Caco-2 (cell line): ENCODE data around the gene SELPLG. TPM values are rescaled to one million over a fixed set of nuclear protein-coding genes. Genes with fewer than 3 reads are reported as not detected.

ENCODE experiments used
- BruUV-seq: library from RNA; stranded (reverse); fragments of 400-500 nt; replicated peaks from 2 replicates; lab custom pipeline; 2021; lab: Mats Ljungman, UMichigan
- CTCF ChIA-PET: fragments of 300-600 bp; sonication (Branson Sonifier 250); formaldehyde crosslinking; loops from one replicate; lab custom pipeline; 2022; ENCODE audit warnings: antibody characterized with exemption; lab: Charles Lee
- POLR2A ChIA-PET: fragments of 300-600 bp; sonication (Branson Sonifier 250); formaldehyde crosslinking; loops from one replicate; lab custom pipeline; 2022; ENCODE audit warnings: antibody characterized with exemption; lab: Charles Lee
- DNase-seq, 2 experiments: peaks; one replicate each; pipeline versions ENCODE4 v3.0.0 to v3.0.0-alpha.2; 2020 to 2022
- H3K27me3 ChIP-seq: replicated peaks from 2 replicates; pipeline ENCODE4 v1.6.0; 2011; ENCODE audit warnings: low read length; ENCODE audit not compliant: control insufficient read depth, insufficient read depth
- H3K36me3 ChIP-seq: 2 replicates; pipeline ENCODE4 v1.5.1; 2011; ENCODE audit warnings: low read length; ENCODE audit not compliant: control insufficient read depth, insufficient read depth
- H3K4me1 ChIP-seq: fragments of 250-450 bp; sonication (Bioruptor Pico); 2 replicates; pipeline ENCODE4 v1.5.1; 2020; ENCODE audit warnings: mild to moderate bottlenecking
- H3K4me3 ChIP-seq: 2 replicates; pipeline ENCODE4 v1.5.1; 2011; ENCODE audit warnings: low read depth, mild to moderate bottlenecking, control low read depth, low read length
- H3K9me3 ChIP-seq: fragments of 250-450 bp; sonication (Bioruptor Pico); 2 replicates; pipeline ENCODE4 v1.5.1; 2020; ENCODE audit warnings: mild to moderate bottlenecking, moderate library complexity
- H3K27ac Mint-ChIP-seq: one replicate; pipeline ENCODE4 v1.8.0; 2022; ENCODE audit warnings: mixed read lengths; ENCODE audit not compliant: unreplicated experiment
- H3K27me3 Mint-ChIP-seq: one replicate; pipeline ENCODE4 v1.8.0; 2022; ENCODE audit warnings: mixed read lengths; ENCODE audit not compliant: insufficient read depth, unreplicated experiment
- H3K36me3 Mint-ChIP-seq: one replicate; pipeline ENCODE4 v1.8.0; 2022; ENCODE audit warnings: mild to moderate bottlenecking, mixed read lengths; ENCODE audit not compliant: insufficient read depth, unreplicated experiment
- H3K4me1 Mint-ChIP-seq: one replicate; pipeline ENCODE4 v1.8.0; 2022; ENCODE audit warnings: low read depth, mixed read lengths; ENCODE audit not compliant: unreplicated experiment
- H3K4me3 Mint-ChIP-seq: one replicate; pipeline ENCODE4 v1.8.0; 2022; ENCODE audit warnings: mild to moderate bottlenecking, moderate library complexity, mixed read lengths; ENCODE audit not compliant: unreplicated experiment
- H3K9me3 Mint-ChIP-seq: one replicate; pipeline ENCODE4 v1.8.0; 2022; ENCODE audit warnings: mixed read lengths; ENCODE audit not compliant: unreplicated experiment
- intact Hi-C: fragments of 100-400 bp; cut with micrococcal nuclease; formaldehyde crosslinking; loops from one replicate; pipeline ENCODE4 v1.10.0; 2022; ENCODE audit not compliant: unreplicated experiment
- total RNA-seq: library from RNA; stranded (reverse); gene quantifications from 2 replicates; pipeline ENCODE4 v1.2.3, GENCODE V29; 2022
- TF ChIP-seq, protein P1 (sequence below), 2 experiments: fragments of 200-600 bp in 1 of 2; IDR thresholded peaks; 1 replicate in 1 of 2; 2 replicates in 1 of 2; pipeline versions ENCODE4 v1.5.1 to v1.8.0; 2011 to 2022; ENCODE audit warnings: antibody characterized with exemption in 1 of 2, control low read depth in 1 of 2, inconsistent platforms in 1 of 2, low read depth in 1 of 2, low read length in 1 of 2, mild to moderate bottlenecking in 1 of 2, moderate library complexity in 1 of 2; ENCODE audit not compliant: insufficient read depth in 1 of 2, severe bottlenecking in 1 of 2, unreplicated experiment in 1 of 2

The SELPLG gene
- total RNA-seq, 1 experiment from 2014 or later: 0.23 TPM

DNA sequence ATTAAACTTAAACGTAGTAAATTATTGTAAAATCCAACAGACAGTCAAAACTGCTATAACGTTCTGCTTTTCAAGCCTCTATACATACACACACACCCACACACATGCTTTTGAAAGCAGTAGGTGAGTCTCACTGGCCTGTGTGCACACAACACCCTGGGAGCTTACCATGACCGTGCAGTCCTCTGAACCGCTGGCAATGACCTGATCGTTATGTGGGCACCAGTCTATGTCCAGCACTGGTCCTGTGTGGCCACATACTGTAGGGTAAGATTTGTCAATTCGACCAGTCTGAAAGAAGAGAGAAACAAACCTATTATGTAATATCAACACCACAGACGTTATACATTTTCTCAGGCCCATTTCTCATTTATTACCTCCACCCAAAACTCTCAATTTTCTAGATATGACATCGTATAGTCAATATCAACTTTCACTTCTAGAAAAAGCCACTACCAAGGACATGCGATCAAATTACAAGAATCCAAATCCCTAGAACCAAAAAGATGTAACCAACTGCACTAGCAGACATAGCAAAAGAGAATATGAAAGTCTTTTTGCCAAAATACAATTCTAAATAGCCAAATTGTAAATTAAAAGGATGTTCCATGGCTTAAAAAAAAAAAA lies 44.5 kb upstream of the SELPLG start:
- Mint-ChIP-seq H3K4me3 (no peak overlapping the region), H3K9me3 (no peaks in the 10 kb centered on the region), H3K4me1 (peaks cover 28% of the 10 kb centered on the region), H3K27me3 (no peaks in the 10 kb centered on the region), H3K27ac (no peak overlapping the region), H3K36me3 (peaks cover 56% of the 10 kb centered on the region)
- Histone ChIP-seq H3K4me3 (no peak overlapping the region), H3K27me3 (no peaks in the 10 kb centered on the region), H3K9me3 (no peaks in the 10 kb centered on the region), H3K4me1 (peaks cover 6% of the 10 kb centered on the region), H3K36me3 (no peaks in the 10 kb centered on the region; the same call in 1 of the 2 replicates)
- no TSS peak for BruUV-seq
- ChIA-PET CTCF (no interaction called here), POLR2A (no interaction called here)
- TF ChIP-seq, protein P1, sequence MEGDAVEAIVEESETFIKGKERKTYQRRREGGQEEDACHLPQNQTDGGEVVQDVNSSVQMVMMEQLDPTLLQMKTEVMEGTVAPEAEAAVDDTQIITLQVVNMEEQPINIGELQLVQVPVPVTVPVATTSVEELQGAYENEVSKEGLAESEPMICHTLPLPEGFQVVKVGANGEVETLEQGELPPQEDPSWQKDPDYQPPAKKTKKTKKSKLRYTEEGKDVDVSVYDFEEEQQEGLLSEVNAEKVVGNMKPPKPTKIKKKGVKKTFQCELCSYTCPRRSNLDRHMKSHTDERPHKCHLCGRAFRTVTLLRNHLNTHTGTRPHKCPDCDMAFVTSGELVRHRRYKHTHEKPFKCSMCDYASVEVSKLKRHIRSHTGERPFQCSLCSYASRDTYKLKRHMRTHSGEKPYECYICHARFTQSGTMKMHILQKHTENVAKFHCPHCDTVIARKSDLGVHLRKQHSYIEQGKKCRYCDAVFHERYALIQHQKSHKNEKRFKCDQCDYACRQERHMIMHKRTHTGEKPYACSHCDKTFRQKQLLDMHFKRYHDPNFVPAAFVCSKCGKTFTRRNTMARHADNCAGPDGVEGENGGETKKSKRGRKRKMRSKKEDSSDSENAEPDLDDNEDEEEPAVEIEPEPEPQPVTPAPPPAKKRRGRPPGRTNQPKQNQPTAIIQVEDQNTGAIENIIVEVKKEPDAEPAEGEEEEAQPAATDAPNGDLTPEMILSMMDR (IDR thresholded peaks at IDR 0.05; ENCODE audit: insufficient read depth in 1 of 2, low read depth in 1 of 2, low read length in 1 of 2, severe bottlenecking in 1 of 2, unreplicated experiment in 1 of 2): no peak
- intact Hi-C loops: no loop called here
- no peak for DNase-seq

DNA sequence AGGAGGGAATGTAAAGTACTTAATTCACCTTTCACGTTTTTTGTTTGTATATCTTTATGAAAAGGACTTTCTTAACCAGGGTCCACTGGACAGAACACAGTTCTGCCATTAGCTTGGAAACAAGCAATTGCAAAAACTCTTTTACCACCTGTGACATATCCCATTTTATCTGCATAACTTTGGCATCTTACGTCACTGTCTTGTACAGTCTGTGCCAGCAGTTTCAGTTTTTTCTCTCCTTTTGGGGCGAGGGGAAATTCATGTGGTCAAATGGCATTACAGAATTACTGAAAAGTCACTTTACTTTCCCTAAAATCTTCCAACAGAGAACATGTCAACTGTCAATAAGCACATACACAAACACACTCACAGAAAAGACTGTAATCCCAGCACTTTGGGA lies 43.7 kb upstream of the SELPLG start:
- intact Hi-C loops: no loop called here
- TF ChIP-seq, protein P1 (IDR thresholded peaks at IDR 0.05; ENCODE audit: insufficient read depth in 1 of 2, low read depth in 1 of 2, low read length in 1 of 2, severe bottlenecking in 1 of 2, unreplicated experiment in 1 of 2): no peak
- Mint-ChIP-seq H3K9me3 (no peaks in the 10 kb centered on the region), H3K27me3 (no peaks in the 10 kb centered on the region), H3K27ac (no peak overlapping the region), H3K36me3 (peaks cover 60% of the 10 kb centered on the region), H3K4me3 (no peak overlapping the region), H3K4me1 (peaks cover 24% of the 10 kb centered on the region)
- Histone ChIP-seq H3K9me3 (no peaks in the 10 kb centered on the region), H3K4me1 (peaks cover 6% of the 10 kb centered on the region; the same call in 1 of the 2 replicates), H3K4me3 (no peak overlapping the region), H3K27me3 (no peaks in the 10 kb centered on the region), H3K36me3 (no peaks in the 10 kb centered on the region; the same call in 1 of the 2 replicates)
- no peak for DNase-seq
- CTCF ChIA-PET: no interaction called here
- POLR2A ChIA-PET: no interaction called here
- no TSS peak for BruUV-seq

- TF ChIP-seq, protein P1 (IDR thresholded peaks at IDR 0.05; ENCODE audit: insufficient read depth in 1 of 2, low read depth in 1 of 2, low read length in 1 of 2, severe bottlenecking in 1 of 2, unreplicated experiment in 1 of 2): no peak
- H3K4me3 ChIP-seq: no peak overlapping the region
- BruUV-seq: TSS peak; percentile 9
- peaks cover 66% of the 10 kb centered on the region for H3K36me3 Mint-ChIP-seq
- ChIA-PET POLR2A (no interaction called here), CTCF (interaction anchor here (0.7 kb wide), 1 partner anchor 454 kb away, joined by 4 read pairs; no protein-coding TSS in a partner anchor)
- no peaks in the 10 kb centered on the region for H3K9me3 Mint-ChIP-seq
- H3K27me3 Mint-ChIP-seq: no peaks in the 10 kb centered on the region
- no peaks in the 10 kb centered on the region; the same call in 1 of the 2 replicates for H3K36me3 ChIP-seq
- intact Hi-C loops: no loop called here
- peaks cover 23% of the 10 kb centered on the region for H3K4me1 Mint-ChIP-seq
- H3K27me3 ChIP-seq: no peaks in the 10 kb centered on the region
- H3K4me3 Mint-ChIP-seq: no peak overlapping the region
- H3K27ac Mint-ChIP-seq: no peak overlapping the region
- H3K4me1 ChIP-seq: peaks cover 4% of the 10 kb centered on the region; the same call in 1 of the 2 replicates
- no peak for DNase-seq
- H3K9me3 ChIP-seq: no peaks in the 10 kb centered on the region
Observed at GRCh38 chr12:108676707-108677106, 43.0 kb upstream of the SELPLG start.
